ENCODE results near the gene FLRT2.

Gene FLRT2

GRCh38 chr14:85653029-85653428 is 123.1 kb downstream of the FLRT2 start:
- H3K4me3 ChIP-seq (replicated peaks; ENCODE audit: low read depth, low read length) = no peak overlapping the region
- no peak for DNase-seq (ENCODE audit: extremely low read depth, low read depth)
- no peak for TF ChIP-seq CTCF (IDR thresholded peaks at IDR 0.05; ENCODE audit: low read depth, low read length, missing control alignments)

GRCh38 chr14:85660243-85660922 is 130.4 kb downstream of the FLRT2 start:
- TF ChIP-seq CTCF (IDR thresholded peaks at IDR 0.05; ENCODE audit: low read depth, low read length, missing control alignments) = no peak
- no peak for DNase-seq (ENCODE audit: extremely low read depth, low read depth)
- no peak overlapping the region for H3K4me3 ChIP-seq (replicated peaks; ENCODE audit: low read depth, low read length)

GRCh38 chr14:85662096-85662495 is 132.2 kb downstream of the FLRT2 start:
- no peak for TF ChIP-seq CTCF (IDR thresholded peaks at IDR 0.05; ENCODE audit: low read depth, low read length, missing control alignments)
- no peak for DNase-seq (ENCODE audit: extremely low read depth, low read depth)
- H3K4me3 ChIP-seq (replicated peaks; ENCODE audit: low read depth, low read length) = no peak overlapping the region

GRCh38 chr14:85663256-85663655 is 133.3 kb downstream of the FLRT2 start:
- DNase-seq (ENCODE audit: extremely low read depth, low read depth) = no peak
- no peak for TF ChIP-seq CTCF (IDR thresholded peaks at IDR 0.05; ENCODE audit: low read depth, low read length, missing control alignments)
- H3K4me3 ChIP-seq (replicated peaks; ENCODE audit: low read depth, low read length) = no peak overlapping the region

- H3K4me3 ChIP-seq (replicated peaks; ENCODE audit: low read depth, low read length) = no peak overlapping the region
- no peak for DNase-seq (ENCODE audit: extremely low read depth, low read depth)
- no peak for TF ChIP-seq CTCF (IDR thresholded peaks at IDR 0.05; ENCODE audit: low read depth, low read length, missing control alignments)
These were observed 133.7 kb downstream of the FLRT2 start for GRCh38 chr14:85663667-85664066.

GRCh38 chr14:85675957-85676356 is 146.0 kb downstream of the FLRT2 start:
- H3K4me3 ChIP-seq (replicated peaks; ENCODE audit: low read depth, low read length) = no peak overlapping the region
- TF ChIP-seq CTCF (IDR thresholded peaks at IDR 0.05; ENCODE audit: low read depth, low read length, missing control alignments) = no peak
- DNase-seq (ENCODE audit: extremely low read depth, low read depth) = no peak

GRCh38 chr14:85686908-85687307 is 157.0 kb downstream of the FLRT2 start:
- TF ChIP-seq CTCF (IDR thresholded peaks at IDR 0.05; ENCODE audit: low read depth, low read length, missing control alignments) = no peak
- DNase-seq (ENCODE audit: extremely low read depth, low read depth) = no peak
- no peak overlapping the region for H3K4me3 ChIP-seq (replicated peaks; ENCODE audit: low read depth, low read length)

All from HFF-Myc (cell line).